HG02885 (cell line): ENCODE measurements around the gene PIAS4.

ENCODE experiments used
- ATAC-seq: cut with Tn5 transposase; IDR thresholded peaks from one replicate; pipeline ENCODE4 v1.9.1; 2021; ENCODE audit warnings: mild to moderate bottlenecking; ENCODE audit not compliant: unreplicated experiment, poor library complexity

PIAS4 gene

GRCh38 chr19:4054441-4055208, 47.1 kb downstream of the PIAS4 start:
- ATAC-seq, result no peak

DNA sequence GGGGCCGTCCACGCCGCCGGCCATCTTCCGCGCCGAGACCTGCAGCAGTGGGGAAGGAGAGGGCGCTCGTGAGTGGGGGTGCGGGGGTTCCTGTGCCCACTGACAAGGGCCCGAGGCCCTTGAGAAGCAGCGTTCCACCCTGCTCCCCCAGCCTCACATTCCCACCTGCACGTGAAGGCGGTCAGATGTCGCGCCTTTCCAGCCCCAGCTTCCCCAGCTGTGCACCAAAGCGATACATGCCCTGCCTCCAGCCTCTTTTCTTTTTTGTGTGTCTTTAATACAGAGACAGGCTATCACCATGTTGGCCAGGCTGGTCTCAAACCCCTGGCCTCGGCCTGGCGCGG, 47.6 kb downstream of the PIAS4 start:
- ATAC-seq, result no peak

DNA sequence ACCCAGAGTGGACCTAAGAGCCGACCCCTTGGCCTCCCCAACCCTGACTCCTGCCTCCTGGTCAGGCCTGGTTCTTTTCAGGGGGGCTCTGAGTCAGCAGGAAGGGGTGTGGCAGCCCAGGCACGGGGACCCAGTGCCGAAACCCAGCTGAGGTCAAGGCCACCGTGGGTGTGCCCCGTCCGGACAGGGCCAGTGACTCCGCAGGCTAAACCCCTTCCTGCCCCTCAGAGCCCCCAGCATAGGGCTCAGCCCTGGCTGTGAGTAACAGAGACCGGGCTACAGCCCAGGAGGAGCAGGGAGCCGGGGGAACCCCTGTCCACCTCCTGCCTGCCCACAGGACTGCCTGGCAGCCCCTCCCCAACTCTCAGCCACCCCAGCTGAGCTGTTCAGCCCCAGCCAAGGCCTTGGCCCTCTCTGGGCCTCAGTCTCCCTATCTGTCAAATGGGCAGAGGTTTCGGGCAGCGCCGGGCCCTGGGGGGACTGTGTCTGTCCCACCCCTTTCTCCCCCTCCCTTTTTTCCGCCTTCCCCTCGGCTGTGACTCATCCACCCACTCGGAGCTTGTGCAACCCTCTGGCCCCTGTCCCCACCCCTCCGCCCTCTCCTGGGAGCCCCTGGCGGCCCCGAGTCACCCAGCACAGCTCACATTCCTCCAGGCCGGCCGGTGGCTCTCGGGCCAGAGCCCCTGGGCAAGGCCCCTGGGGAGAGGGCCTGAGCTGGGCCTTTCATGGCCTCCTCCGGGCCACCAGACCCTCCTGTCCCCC, 50.6 kb downstream of the PIAS4 start:
- ATAC-seq, result no peak

GRCh38 chr19:4058693-4059452, 51.3 kb downstream of the PIAS4 start:
- ATAC-seq, result no peak

GRCh38 chr19:4059453-4059871, 51.9 kb downstream of the PIAS4 start:
- ATAC-seq, result no peak

DNA sequence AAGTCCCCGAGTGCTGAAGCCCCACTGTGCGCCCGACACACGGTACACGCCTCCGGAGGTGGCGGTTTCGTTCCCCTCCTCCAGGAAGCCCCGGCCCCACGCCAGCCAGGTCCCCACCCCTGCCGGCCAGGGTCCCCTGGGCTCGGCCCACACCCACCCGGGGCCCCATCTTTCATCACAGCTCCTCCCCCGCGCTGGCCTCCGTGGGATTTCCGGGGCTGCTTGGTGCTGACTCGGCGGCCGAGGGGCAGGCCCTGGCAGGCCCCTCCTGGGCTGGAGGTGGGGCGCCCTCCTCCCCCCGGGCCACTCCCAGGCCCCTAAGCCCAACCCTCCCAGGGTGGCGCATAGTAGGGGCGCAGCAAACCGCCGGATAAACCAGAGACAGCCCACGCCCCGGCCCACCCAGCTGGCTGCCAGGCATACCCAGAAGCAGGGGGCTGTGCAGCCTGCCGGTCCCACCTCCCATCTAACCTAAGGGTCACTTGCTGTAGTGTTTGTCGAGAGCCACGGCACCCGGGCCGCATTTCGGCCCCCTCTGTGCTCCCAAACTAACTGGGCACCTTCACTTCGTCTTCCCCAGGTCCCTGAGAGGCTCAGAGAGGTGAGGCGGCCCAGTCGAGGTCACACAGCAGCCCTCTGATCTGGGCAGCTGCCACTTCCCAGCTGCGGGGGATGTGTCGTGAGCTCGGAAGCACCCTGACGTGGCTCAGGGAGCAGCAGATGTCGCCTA, 52.5 kb downstream of the PIAS4 start:
- ATAC-seq, result no peak

DNA sequence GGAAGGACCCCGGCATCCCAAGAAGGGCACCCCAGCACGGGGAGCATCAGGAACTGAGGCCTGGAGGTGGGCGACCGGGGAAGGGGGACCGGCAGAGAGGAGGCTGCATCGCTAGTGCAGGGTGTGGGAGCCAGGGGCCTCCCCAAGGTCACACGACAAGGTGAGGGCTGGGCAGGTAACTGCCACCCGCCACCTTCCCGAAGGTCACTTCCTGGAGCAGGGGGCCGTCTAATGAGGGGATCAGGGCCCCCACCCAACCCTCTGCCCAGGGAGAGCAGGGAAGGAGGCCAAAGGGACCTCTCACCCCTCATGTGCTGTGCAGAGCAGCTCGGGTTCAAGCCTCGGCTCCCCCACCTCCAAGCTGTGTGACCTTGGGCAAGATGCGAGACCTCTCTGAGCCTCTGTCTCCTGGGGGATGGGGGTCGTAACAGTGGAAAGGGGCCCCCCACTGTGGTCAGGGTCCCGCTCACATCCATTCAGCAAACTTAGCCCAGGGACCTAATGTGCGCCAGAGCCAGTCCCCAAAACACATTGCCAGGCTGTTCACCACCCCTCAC, 53.2 kb downstream of the PIAS4 start:
- ATAC-seq, result no peak

GRCh38 chr19:4061178-4061682, 53.7 kb downstream of the PIAS4 start:
- no peak for ATAC-seq

GRCh38 chr19:4061683-4062418, 54.3 kb downstream of the PIAS4 start:
- ATAC-seq, result no peak

DNA sequence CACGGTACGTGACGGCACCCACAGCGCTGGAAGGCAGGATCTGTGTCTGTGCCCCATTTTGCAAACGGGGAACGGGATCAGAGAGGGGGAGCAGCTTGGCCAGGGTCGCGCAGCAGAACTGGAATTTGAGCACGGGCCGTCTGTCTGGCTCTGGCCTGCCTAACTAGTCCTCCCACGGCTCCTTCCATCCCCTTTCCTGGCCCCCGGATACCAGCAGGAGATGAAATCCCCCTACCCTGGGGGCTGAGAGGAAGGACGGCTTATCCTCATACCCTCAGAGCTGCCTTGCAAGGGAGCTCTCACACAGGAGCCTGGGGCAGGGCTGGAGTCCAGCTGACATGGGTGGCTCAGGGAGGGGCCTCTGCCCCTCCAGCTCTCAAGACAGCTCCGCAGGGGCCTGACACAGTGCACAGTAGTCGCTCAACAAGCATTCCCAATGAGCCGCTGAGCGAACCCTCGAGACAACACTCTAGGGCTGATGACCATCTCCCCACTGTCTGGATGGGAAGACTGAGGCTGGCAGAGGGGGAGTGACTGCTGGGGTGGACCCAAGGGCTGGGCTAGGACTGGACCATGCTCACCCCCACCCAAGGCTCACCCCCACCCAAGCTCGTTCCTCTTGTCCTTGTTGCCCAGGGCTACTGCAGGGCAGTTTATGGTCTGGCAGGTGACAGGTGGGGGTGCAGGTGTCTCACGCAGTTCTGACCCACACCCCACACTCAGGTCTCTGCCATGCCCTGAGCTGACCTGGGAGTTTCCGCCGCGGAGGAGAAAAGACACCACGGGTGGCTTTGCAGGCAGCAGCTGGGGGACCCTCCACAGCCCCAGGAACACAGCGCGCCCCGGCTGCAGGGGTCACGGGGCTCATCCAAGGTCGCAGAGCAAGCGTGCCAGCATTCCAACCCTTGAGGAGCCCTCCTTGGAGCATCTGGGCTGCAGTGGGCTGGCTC, 55.2 kb downstream of the PIAS4 start:
- ATAC-seq, result no peak

DNA sequence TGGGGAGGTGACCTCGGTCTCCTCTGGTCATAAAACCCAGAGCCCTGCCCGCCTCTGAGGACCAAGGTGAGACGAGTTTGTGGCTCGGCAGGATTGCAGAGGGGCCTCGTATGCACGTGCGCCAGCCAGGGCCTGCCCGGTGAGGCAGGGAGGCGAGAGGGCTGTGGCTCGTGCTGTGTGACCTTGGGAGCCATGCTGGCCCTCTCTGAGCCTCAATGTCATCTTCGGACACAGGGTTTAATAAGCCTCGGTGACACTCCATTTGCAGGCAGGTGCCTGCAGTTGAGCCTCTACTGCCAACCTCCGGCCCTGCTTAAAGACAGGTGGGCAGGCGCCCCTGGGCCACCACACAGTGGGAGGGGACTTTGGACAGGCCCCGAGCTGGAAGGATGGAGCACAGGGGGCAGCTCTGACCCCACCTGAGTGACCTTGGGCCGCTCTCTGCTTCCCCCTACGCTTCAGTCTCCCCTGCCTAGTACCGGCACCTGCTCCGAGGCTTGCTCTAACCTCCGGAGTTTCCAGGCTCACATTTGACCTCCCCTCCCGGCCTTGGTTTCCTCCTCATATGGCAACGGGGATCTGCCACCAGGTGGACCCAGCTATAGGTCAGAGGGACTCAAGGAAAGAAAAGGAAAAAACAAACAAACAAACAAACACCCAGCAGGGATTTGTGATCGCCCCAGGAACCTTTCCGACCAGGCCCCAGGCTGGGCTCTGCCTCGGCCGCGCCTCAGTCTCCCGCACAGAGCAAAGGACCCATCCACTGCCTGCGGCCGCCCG, 56.0 kb downstream of the PIAS4 start:
- no peak for ATAC-seq

DNA sequence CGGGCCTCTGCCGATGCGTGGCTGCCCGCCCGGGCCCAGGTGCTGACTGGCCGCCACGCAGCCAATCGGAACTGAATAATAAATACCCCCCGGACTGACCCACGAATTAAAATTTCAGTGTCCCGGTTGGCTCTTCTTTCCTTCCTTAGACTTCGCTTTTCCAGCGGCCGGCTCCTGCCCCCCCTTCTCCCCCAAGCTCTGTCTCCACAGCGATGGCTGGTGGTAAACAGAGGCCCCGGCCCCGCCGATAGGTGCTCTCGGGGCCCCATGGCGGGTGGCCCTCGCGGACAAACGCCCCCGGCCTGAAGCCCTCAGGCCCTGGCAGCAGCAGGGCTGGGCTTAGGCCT, 56.6 kb downstream of the PIAS4 start:
- no peak for ATAC-seq

GRCh38 chr19:4064496-4065260, 57.1 kb downstream of the PIAS4 start:
- peak; percentile 1 for ATAC-seq

GRCh38 chr19:4065430-4066175, 58.1 kb downstream of the PIAS4 start:
- ATAC-seq, result peak; percentile 76

- ATAC-seq, result no peak
Observed at GRCh38 chr19:4066176-4066606, 58.7 kb downstream of the PIAS4 start.
